OCI-LY1 (cell line): ENCODE results near the gene KIRREL3.
A peak's percentile ranks its signal among the peaks of the same experiment; 100 is the strongest.

ENCODE experiments used
- H2AFZ ChIP-seq: fragments of 200-600 bp; sonication (generic), shearing (Covaris generic); 2 replicates; pipeline ENCODE4 v1.6.0; 2014; ENCODE audit warnings: antibody characterized with exemption, mild to moderate bottlenecking, low read length
- H3F3A ChIP-seq: fragments of 200-600 bp; sonication (generic), shearing (Covaris generic); 2 replicates; pipeline ENCODE4 v1.6.0; 2014; ENCODE audit warnings: mild to moderate bottlenecking, antibody characterized with exemption, low read length, moderate library complexity; ENCODE audit not compliant: insufficient read depth
- H3K27ac ChIP-seq: fragments of 200-600 bp; sonication (generic); 2 replicates; pipeline ENCODE4 v1.5.1; 2014; ENCODE audit warnings: low read length, mixed run types, mild to moderate bottlenecking, low read depth; ENCODE audit not compliant: poor library complexity, severe bottlenecking
- H3K27me3 ChIP-seq: fragments of 200-600 bp; sonication (generic); 2 replicates; pipeline ENCODE4 v1.6.0; 2014; ENCODE audit warnings: antibody characterized with exemption, mild to moderate bottlenecking, low read length, moderate library complexity; ENCODE audit not compliant: insufficient read depth
- H3K36me3 ChIP-seq: fragments of 200-600 bp; sonication (generic); 2 replicates; pipeline ENCODE4 v1.6.1; 2014; ENCODE audit warnings: mild to moderate bottlenecking, antibody characterized with exemption, low read length, moderate library complexity, mixed read lengths; ENCODE audit not compliant: insufficient read depth
- H3K4me1 ChIP-seq: fragments of 200-600 bp; sonication (generic); 2 replicates; pipeline ENCODE4 v1.5.1; 2014; ENCODE audit warnings: mild to moderate bottlenecking, low read length, moderate library complexity; ENCODE audit not compliant: insufficient read depth, severe bottlenecking
- H3K4me2 ChIP-seq: fragments of 200-600 bp; sonication (generic), shearing (Covaris generic); 2 replicates; pipeline ENCODE4 v1.6.1; 2014; ENCODE audit warnings: low read length
- H3K4me3 ChIP-seq: fragments of 200-600 bp; sonication (generic); 2 replicates; pipeline ENCODE4 v1.5.1; 2014; ENCODE audit warnings: low read length, low read depth, mild to moderate bottlenecking, mixed read lengths; ENCODE audit not compliant: poor library complexity, severe bottlenecking
- H3K79me2 ChIP-seq: fragments of 200-600 bp; shearing (Covaris generic); 2 replicates; pipeline ENCODE4 v1.6.1; 2016; ENCODE audit warnings: mixed run types, low read length, mixed read lengths; ENCODE audit not compliant: insufficient read depth
- H3K9ac ChIP-seq: fragments of 200-600 bp; sonication (generic), shearing (Covaris generic); 2 replicates; pipeline ENCODE4 v1.6.1; 2014; ENCODE audit warnings: mild to moderate bottlenecking, low read length, mixed read lengths
- H3K9me2 ChIP-seq: fragments of 200-600 bp; sonication (generic), shearing (Covaris generic); 2 replicates; pipeline ENCODE4 v1.6.1; 2014; ENCODE audit warnings: low read depth, mild to moderate bottlenecking, low read length, mixed read lengths
- H3K9me3 ChIP-seq: fragments of 200-600 bp; shearing (Covaris generic); 2 replicates; pipeline ENCODE4 v1.6.1; 2014; ENCODE audit warnings: low read length, mixed read lengths
- H4K20me1 ChIP-seq: fragments of 200-600 bp; sonication (generic), shearing (Covaris generic); 2 replicates; pipeline ENCODE4 v1.6.0; 2016; ENCODE audit warnings: mild to moderate bottlenecking, low read length; ENCODE audit not compliant: insufficient read depth
- CTCF ChIP-seq: fragments of 200-600 bp; sonication (generic), shearing (Covaris generic); IDR thresholded peaks from 2 replicates; pipeline ENCODE4 v1.5.1; 2017; ENCODE audit warnings: mild to moderate bottlenecking, antibody characterized with exemption, low read length, moderate library complexity, mixed read lengths
- EZH2 ChIP-seq: fragments of 200-600 bp; sonication (generic), shearing (Covaris generic); IDR thresholded peaks from 2 replicates; pipeline ENCODE4 v1.8.0; 2017; ENCODE audit warnings: borderline replicate concordance, mixed run types, mild to moderate bottlenecking, antibody characterized with exemption, low read length, moderate library complexity, mixed read lengths

The KIRREL3 gene

GRCh38 chr11:126575849-126576248 is 424.7 kb downstream of the KIRREL3 start:
- no peak overlapping the region for H3K4me3 ChIP-seq
- H3K9me3 ChIP-seq = no peaks in the 10 kb centered on the region
- H3F3A ChIP-seq = no peaks in the 10 kb centered on the region
- TF ChIP-seq CTCF (no peak), EZH2 (no peak)
- no peaks in the 10 kb centered on the region for H3K9me2 ChIP-seq
- no peak overlapping the region for H2AFZ ChIP-seq
- no peaks in the 10 kb centered on the region for H3K27me3 ChIP-seq
- no peaks in the 10 kb centered on the region for H3K79me2 ChIP-seq
- no peak overlapping the region for H3K27ac ChIP-seq
- no peak overlapping the region for H3K9ac ChIP-seq
- H3K36me3 ChIP-seq = no peaks in the 10 kb centered on the region
- no peaks in the 10 kb centered on the region for H4K20me1 ChIP-seq
- H3K4me1 ChIP-seq = no peaks in the 10 kb centered on the region
- H3K4me2 ChIP-seq = no peak overlapping the region

GRCh38 chr11:126573325-126573978 is 427.1 kb downstream of the KIRREL3 start:
- Histone ChIP-seq H3K27me3 (no peaks in the 10 kb centered on the region), H3K4me1 (no peaks in the 10 kb centered on the region), H3K9me3 (no peaks in the 10 kb centered on the region), H2AFZ (no peak overlapping the region), H3K9me2 (no peaks in the 10 kb centered on the region), H3K79me2 (no peaks in the 10 kb centered on the region), H3K4me2 (no peak overlapping the region), H3K36me3 (no peaks in the 10 kb centered on the region), H3F3A (no peaks in the 10 kb centered on the region), H3K27ac (no peak overlapping the region), H4K20me1 (no peaks in the 10 kb centered on the region), H3K4me3 (no peak overlapping the region), H3K9ac (no peak overlapping the region)
- peak; percentile 26; the same call in 1 of the 2 replicates for TF ChIP-seq CTCF
- no peak for TF ChIP-seq EZH2

- no peak overlapping the region for H3K27ac ChIP-seq
- H3K4me1 ChIP-seq = no peaks in the 10 kb centered on the region
- no peak for TF ChIP-seq EZH2
- H3F3A ChIP-seq = no peaks in the 10 kb centered on the region
- no peaks in the 10 kb centered on the region for H3K27me3 ChIP-seq
- H3K9me3 ChIP-seq = no peaks in the 10 kb centered on the region
- H3K79me2 ChIP-seq = no peaks in the 10 kb centered on the region
- no peaks in the 10 kb centered on the region for H4K20me1 ChIP-seq
- no peak overlapping the region for H2AFZ ChIP-seq
- H3K4me3 ChIP-seq = no peak overlapping the region
- H3K9me2 ChIP-seq = no peaks in the 10 kb centered on the region
- no peaks in the 10 kb centered on the region for H3K36me3 ChIP-seq
- H3K4me2 ChIP-seq = no peak overlapping the region
- no peak overlapping the region for H3K9ac ChIP-seq
Observed at GRCh38 chr11:126570489-126570888, 430.1 kb downstream of the KIRREL3 start.

GRCh38 chr11:126567419-126567818 is 433.2 kb downstream of the KIRREL3 start:
- H3K9ac ChIP-seq = no peak overlapping the region
- no peaks in the 10 kb centered on the region for H3K79me2 ChIP-seq
- no peaks in the 10 kb centered on the region for H3F3A ChIP-seq
- no peaks in the 10 kb centered on the region for H3K4me1 ChIP-seq
- H4K20me1 ChIP-seq = no peaks in the 10 kb centered on the region
- H3K27me3 ChIP-seq = no peaks in the 10 kb centered on the region
- H3K4me3 ChIP-seq = no peak overlapping the region
- no peak overlapping the region for H3K4me2 ChIP-seq
- no peak for TF ChIP-seq CTCF
- TF ChIP-seq EZH2 = no peak
- H3K9me2 ChIP-seq = no peaks in the 10 kb centered on the region
- no peak overlapping the region for H3K27ac ChIP-seq
- no peak overlapping the region for H2AFZ ChIP-seq
- no peaks in the 10 kb centered on the region for H3K36me3 ChIP-seq
- H3K9me3 ChIP-seq = no peaks in the 10 kb centered on the region
